Parathyroid adenoma (tissue), 2 donors: ENCODE measurements around the gene CRB2.

Experiments
- H2AFZ ChIP-seq: fragments of 300-600 bp; sonication (generic); one replicate; pipeline ENCODE4 v1.7.0; 2017; ENCODE audit warnings: antibody characterized with exemption, mild to moderate bottlenecking
- H3K27ac ChIP-seq: fragments of 300-600 bp; sonication (generic); one replicate; pipeline ENCODE4 v1.7.0; 2017
- H3K27me3 ChIP-seq: fragments of 300-600 bp; sonication (generic); one replicate; pipeline ENCODE4 v1.7.0; 2017; ENCODE audit warnings: low read length; ENCODE audit not compliant: control insufficient read depth, insufficient read depth
- H3K36me3 ChIP-seq: fragments of 300-600 bp; sonication (generic); one replicate; pipeline ENCODE4 v1.7.0; 2017; ENCODE audit warnings: low read length; ENCODE audit not compliant: control insufficient read depth, insufficient read depth
- H3K4me1 ChIP-seq: fragments of 300-600 bp; sonication (generic); one replicate; pipeline ENCODE4 v1.7.0; 2017; ENCODE audit warnings: control low read depth
- H3K4me2 ChIP-seq: fragments of 300-600 bp; sonication (generic); one replicate; pipeline ENCODE4 v1.7.0; 2017; ENCODE audit warnings: low read length
- H3K4me3 ChIP-seq: fragments of 300-600 bp; sonication (generic); one replicate; pipeline ENCODE4 v1.7.0; 2017; ENCODE audit warnings: low read depth, low read length
- H3K79me2 ChIP-seq: fragments of 300-600 bp; sonication (generic); one replicate; pipeline ENCODE4 v1.7.0; 2017; ENCODE audit warnings: control low read depth
- H3K9ac ChIP-seq: fragments of 300-600 bp; sonication (generic); one replicate; pipeline ENCODE4 v1.7.0; 2017; ENCODE audit warnings: mild to moderate bottlenecking
- H3K9me3 ChIP-seq: fragments of 300-600 bp; sonication (generic); one replicate; pipeline ENCODE4 v1.7.0; 2017; ENCODE audit warnings: low read length; ENCODE audit not compliant: control insufficient read depth
- CTCF ChIP-seq: fragments of 300-600 bp; sonication (generic); IDR thresholded peaks from one replicate; pipeline ENCODE4 v1.7.0; 2017; ENCODE audit warnings: antibody characterized with exemption, mild to moderate bottlenecking
- donor health status: primary hyperparathyroidism.

The CRB2 gene

GRCh38 chr9:123419721-123420591 is 64.0 kb downstream of the CRB2 start:
- H3K27ac ChIP-seq: no peak overlapping the region
- H2AFZ ChIP-seq: no peak overlapping the region
- no peak overlapping the region for H3K4me3 ChIP-seq
- H3K9me3 ChIP-seq: no peaks in the 10 kb centered on the region
- H3K4me1 ChIP-seq: no peaks in the 10 kb centered on the region
- no peak for TF ChIP-seq CTCF
- no peaks in the 10 kb centered on the region for H3K36me3 ChIP-seq
- H3K79me2 ChIP-seq: no peaks in the 10 kb centered on the region
- no peaks in the 10 kb centered on the region for H3K27me3 ChIP-seq
- H3K4me2 ChIP-seq: no peak overlapping the region
- no peak overlapping the region for H3K9ac ChIP-seq

- Histone ChIP-seq H3K36me3 (no peaks in the 10 kb centered on the region), H2AFZ (no peak overlapping the region), H3K27me3 (no peaks in the 10 kb centered on the region), H3K9me3 (no peaks in the 10 kb centered on the region), H3K27ac (no peak overlapping the region), H3K4me3 (no peak overlapping the region), H3K4me1 (no peaks in the 10 kb centered on the region), H3K4me2 (no peak overlapping the region), H3K79me2 (no peaks in the 10 kb centered on the region), H3K9ac (no peak overlapping the region)
- no peak for TF ChIP-seq CTCF
Observed at GRCh38 chr9:123420592-123421111, 64.7 kb downstream of the CRB2 start.

- Histone ChIP-seq H3K9me3 (no peaks in the 10 kb centered on the region), H3K27ac (no peak overlapping the region), H3K4me1 (no peaks in the 10 kb centered on the region), H3K9ac (no peak overlapping the region), H3K27me3 (no peaks in the 10 kb centered on the region), H3K36me3 (no peaks in the 10 kb centered on the region), H3K4me2 (no peak overlapping the region), H2AFZ (no peak overlapping the region), H3K79me2 (no peaks in the 10 kb centered on the region), H3K4me3 (no peak overlapping the region)
- no peak for TF ChIP-seq CTCF
Observed at GRCh38 chr9:123421186-123421585, 65.2 kb downstream of the CRB2 start.

GRCh38 chr9:123421801-123422455 is 65.9 kb downstream of the CRB2 start:
- H2AFZ ChIP-seq: no peak overlapping the region
- H3K36me3 ChIP-seq: no peaks in the 10 kb centered on the region
- H3K4me1 ChIP-seq: no peaks in the 10 kb centered on the region
- H3K9ac ChIP-seq: no peak overlapping the region
- no peaks in the 10 kb centered on the region for H3K9me3 ChIP-seq
- no peak overlapping the region for H3K4me3 ChIP-seq
- no peaks in the 10 kb centered on the region for H3K27me3 ChIP-seq
- H3K4me2 ChIP-seq: no peak overlapping the region
- no peak for TF ChIP-seq CTCF
- H3K79me2 ChIP-seq: no peaks in the 10 kb centered on the region
- H3K27ac ChIP-seq: no peak overlapping the region
